Right lobe of liver (tissue), 6 donors: ENCODE results near the gene ACTR5. TPM values are rescaled to one million over a fixed set of nuclear protein-coding genes. Genes with fewer than 3 reads are reported as not detected.

Experiments used
- ATAC-seq, 4 donors: fragments of 200-7000 bp; cut with Tn5 transposase; one replicate each; pipeline ENCODE4 v1.9.1; 2020; ENCODE audit warnings: mild to moderate bottlenecking in 4 of 4, moderate library complexity in 4 of 4
- DNase-seq, 3 donors: peaks; one replicate each; pipeline ENCODE4 v3.0.0-alpha.2; 2020
- H3K27ac ChIP-seq, 3 donors: fragments of 200-600 bp; one replicate each; pipeline ENCODE4 v1.8.0; 2022
- H3K27me3 ChIP-seq, 2 donors: fragments of 200-600 bp; one replicate each; pipeline ENCODE4 v1.8.0; 2022
- H3K36me3 ChIP-seq, 4 donors: fragments of 200-600 bp; sonication (generic) in 1 of 4; one replicate each; pipeline versions ENCODE4 v1.5.1 to v1.8.0; 2017 to 2022; ENCODE audit warnings: control low read depth in 1 of 4
- H3K4me1 ChIP-seq, 4 donors: fragments of 200-600 bp; sonication (generic) in 1 of 4; one replicate each; pipeline versions ENCODE4 v1.5.1 to v1.8.0; 2017 to 2022; ENCODE audit warnings: control low read depth in 1 of 4
- H3K4me3 ChIP-seq, 3 donors: fragments of 200-600 bp; one replicate each; pipeline ENCODE4 v1.8.0; 2022
- H3K9me3 ChIP-seq, 4 donors: fragments of 200-600 bp; sonication (generic) in 1 of 4; one replicate each; pipeline versions ENCODE4 v1.5.1 to v1.8.0; 2017 to 2022; ENCODE audit warnings: control low read depth in 1 of 4
- POLR2A ChIP-seq: fragments of 450-650 bp; IDR thresholded peaks from one replicate; pipeline ENCODE4 v1.6.1; 2017; ENCODE audit warnings: antibody characterized with exemption, mild to moderate bottlenecking
- whole genome bisulfite sequencing: methylation state at CpG from one replicate; pipeline ENCODE4 v1.1.6; 2018; ENCODE audit warnings: low coverage, low lambda C conversion rate; ENCODE audit not compliant: insufficient coverage; ENCODE audit errors: missing lambda C conversion rate; 5-methylcytosine and 5-hydroxymethylcytosine counted together
- intact Hi-C, 2 donors: fragments of 100-400 bp; cut with DNase I; formaldehyde crosslinking; loops; one replicate each; pipeline versions ENCODE4 v1.11.2 to v1.14.1; 2022
- total RNA-seq, 6 experiments: library from RNA; depleted of rRNA in 2 of 6; stranded (reverse); fragments of >200 nt in 2 of 6; fragmentation: NEBNext Ultra II Directional in 3 of 6; extraction: Animal tissue kit (Norgen Biotek cat#: 25700) in 3 of 6; gene quantifications; one replicate each; pipeline versions ENCODE4 v1.1.0 to v1.2.4, GENCODE V29; 2016 to 2023
- TF ChIP-seq, protein P1 (sequence below), 4 donors: fragments of 200-600 bp in 3 of 4; fragments of 450-650 bp in 1 of 4; IDR thresholded peaks; one replicate each; pipeline versions ENCODE4 v1.5.1 to v1.8.0; 2016 to 2022; ENCODE audit warnings: antibody characterized with exemption in 4 of 4, mild to moderate bottlenecking in 2 of 4
- donor health status: DM: no; HTN: yes; CAD: no.
- donor health status: DM: no; HTN: no; CAD: no.
- donor health status: DM: no; HTN: no; CAD: no.
- donor health status: DM: no; HTN: yes; CAD: no.
- donor health status: DM: no; HTN: yes; CAD: no.

The ACTR5 gene
- total RNA-seq, 6 experiments from 2014 or later = 3.0 to 5.6 (median 3.7) TPM

DNA sequence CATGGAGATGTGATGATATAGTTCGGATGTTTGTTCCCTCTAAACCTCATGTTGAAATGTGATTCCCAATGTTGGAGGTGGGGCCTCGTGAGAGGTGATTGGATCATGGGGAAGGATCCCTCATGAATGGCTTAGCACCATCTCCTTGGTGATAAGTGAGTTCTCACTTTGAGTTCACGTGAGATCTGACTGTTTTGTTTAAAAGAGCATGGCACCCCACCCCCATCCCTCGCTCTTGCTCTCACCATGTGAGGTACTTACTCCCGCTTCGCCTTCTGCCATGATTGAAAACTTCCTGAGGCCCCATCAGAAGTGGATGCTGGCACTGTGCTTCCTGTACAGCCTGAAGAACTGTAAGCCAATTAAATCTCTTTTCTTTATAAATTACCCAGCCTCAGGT lies 13.1 kb upstream of the ACTR5 start:
- H3K4me3 ChIP-seq = no peak overlapping the region
- H3K4me1 ChIP-seq = peaks cover 0 to 10% (median 0%) of the 10 kb centered on the region in 4 donors
- intact Hi-C loops = loop anchor here in 1 of 2 donors (10.0 kb wide), 1 partner anchor 90 kb away; no protein-coding TSS in a partner anchor
- TF ChIP-seq, protein P1, sequence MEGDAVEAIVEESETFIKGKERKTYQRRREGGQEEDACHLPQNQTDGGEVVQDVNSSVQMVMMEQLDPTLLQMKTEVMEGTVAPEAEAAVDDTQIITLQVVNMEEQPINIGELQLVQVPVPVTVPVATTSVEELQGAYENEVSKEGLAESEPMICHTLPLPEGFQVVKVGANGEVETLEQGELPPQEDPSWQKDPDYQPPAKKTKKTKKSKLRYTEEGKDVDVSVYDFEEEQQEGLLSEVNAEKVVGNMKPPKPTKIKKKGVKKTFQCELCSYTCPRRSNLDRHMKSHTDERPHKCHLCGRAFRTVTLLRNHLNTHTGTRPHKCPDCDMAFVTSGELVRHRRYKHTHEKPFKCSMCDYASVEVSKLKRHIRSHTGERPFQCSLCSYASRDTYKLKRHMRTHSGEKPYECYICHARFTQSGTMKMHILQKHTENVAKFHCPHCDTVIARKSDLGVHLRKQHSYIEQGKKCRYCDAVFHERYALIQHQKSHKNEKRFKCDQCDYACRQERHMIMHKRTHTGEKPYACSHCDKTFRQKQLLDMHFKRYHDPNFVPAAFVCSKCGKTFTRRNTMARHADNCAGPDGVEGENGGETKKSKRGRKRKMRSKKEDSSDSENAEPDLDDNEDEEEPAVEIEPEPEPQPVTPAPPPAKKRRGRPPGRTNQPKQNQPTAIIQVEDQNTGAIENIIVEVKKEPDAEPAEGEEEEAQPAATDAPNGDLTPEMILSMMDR (IDR thresholded peaks at IDR 0.05) = no peak
- no peak for TF ChIP-seq POLR2A
- WGBS = 38% methylated on average over 6 of the region's 6 CpGs
- H3K9me3 ChIP-seq = no peaks in the 10 kb centered on the region
- DNase-seq (no peak), ATAC-seq (no peak)
- H3K36me3 ChIP-seq = no peaks in the 10 kb centered on the region
- peaks cover 0 to 23% of the 10 kb centered on the region in 2 donors for H3K27me3 ChIP-seq
- H3K27ac ChIP-seq = no peak overlapping the region

DNA sequence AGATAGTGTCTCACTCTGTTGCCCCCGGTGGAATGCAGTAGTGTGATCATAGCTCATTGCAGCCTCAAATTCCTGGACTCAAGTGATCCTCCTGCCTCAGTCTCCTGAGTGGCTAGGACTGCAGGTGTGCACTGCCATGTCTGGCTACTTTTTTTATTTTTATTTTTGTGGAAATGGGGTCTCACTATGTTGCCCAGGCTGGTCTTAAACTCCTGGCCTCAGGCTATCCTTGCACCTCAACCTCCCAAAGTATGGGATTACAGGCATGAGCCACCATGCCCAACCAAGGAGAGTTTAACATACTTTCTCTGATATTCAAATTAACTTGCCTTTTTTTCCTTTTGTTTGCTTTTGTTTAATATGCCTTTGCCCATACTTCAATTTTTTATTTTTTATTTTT lies 10.4 kb upstream of the ACTR5 start:
- TF ChIP-seq, protein P1 (IDR thresholded peaks at IDR 0.05) = no peak
- TF ChIP-seq POLR2A = no peak
- Histone ChIP-seq H3K27me3 (peaks cover 0 to 11% of the 10 kb centered on the region in 2 donors), H3K36me3 (no peaks in the 10 kb centered on the region), H3K4me3 (no peak overlapping the region), H3K4me1 (no peaks in the 10 kb centered on the region), H3K9me3 (no peaks in the 10 kb centered on the region), H3K27ac (no peak overlapping the region)
- intact Hi-C loops = loop anchor here in 1 of 2 donors (10.0 kb wide), 1 partner anchor 93 kb away; no protein-coding TSS in a partner anchor
- ATAC-seq (no peak), DNase-seq (no peak)
- 67% methylated on average over 1 of the region's 1 CpG for WGBS

- Histone ChIP-seq H3K27me3 (no peaks in the 10 kb centered on the region), H3K4me1 (peaks cover 0 to 11% (median 0%) of the 10 kb centered on the region in 4 donors), H3K36me3 (no peaks in the 10 kb centered on the region), H3K27ac (no peak overlapping the region), H3K9me3 (no peaks in the 10 kb centered on the region), H3K4me3 (no peak overlapping the region)
- TF ChIP-seq POLR2A = no peak
- TF ChIP-seq, protein P1 (IDR thresholded peaks at IDR 0.05) = no peak
- DNase-seq = no peak
- intact Hi-C loops = no loop called here
- no peak for ATAC-seq
- 95% methylated on average over 2 of the region's 2 CpGs for WGBS
These were observed 2.5 kb upstream of the ACTR5 start for GRCh38 chr20:38745757-38746156.

DNA sequence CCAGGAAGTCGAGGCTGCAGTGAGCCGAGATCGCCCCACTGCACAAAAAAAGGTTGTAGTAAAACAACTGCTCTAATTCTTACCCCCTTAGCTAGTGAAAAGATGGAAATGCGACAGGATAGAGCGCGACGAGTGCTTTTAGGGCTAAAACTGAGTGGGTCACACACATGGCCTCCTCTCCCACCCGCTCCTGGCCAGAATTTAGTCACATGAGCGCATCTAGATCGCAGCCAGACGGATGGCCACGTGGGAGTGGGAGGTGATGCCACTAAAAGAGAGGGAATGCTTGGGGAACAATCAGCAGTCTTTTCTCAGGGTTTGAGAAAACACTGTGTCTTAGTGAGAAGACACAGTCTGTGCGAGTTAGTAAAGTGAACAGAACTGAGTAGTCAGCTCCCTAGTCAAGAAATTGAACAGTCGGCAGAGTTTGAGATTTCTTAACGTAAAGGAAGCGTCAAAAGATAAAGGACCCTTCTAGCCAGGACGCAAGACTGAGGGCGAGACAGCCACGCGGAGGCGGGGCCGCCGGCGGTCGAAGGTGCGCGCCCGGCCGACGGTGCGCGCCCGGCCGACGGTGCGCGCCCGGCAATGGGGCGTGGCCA lies 664 bp upstream of the ACTR5 start:
- no peaks in the 10 kb centered on the region for H3K9me3 ChIP-seq
- H3K27me3 ChIP-seq = no peaks in the 10 kb centered on the region
- H3K4me1 ChIP-seq = peaks cover 0 to 11% (median 0%) of the 10 kb centered on the region in 4 donors
- no peak overlapping the region for H3K27ac ChIP-seq
- no peak for DNase-seq
- H3K4me3 ChIP-seq = peak overlapping the region; percentile 84 to 99 (median 92)
- intact Hi-C loops = no loop called here
- no peak for ATAC-seq
- 26% methylated on average over 18 of the region's 39 CpGs for WGBS
- TF ChIP-seq, protein P1 (IDR thresholded peaks at IDR 0.05) = no peak
- TF ChIP-seq POLR2A = no peak
- peaks cover 0 to 6% (median 0%) of the 10 kb centered on the region in 4 donors for H3K36me3 ChIP-seq
